ENCODE data around the gene TRH.
A peak's percentile ranks its signal among the peaks of the same experiment; 100 is the strongest.
"Not testable (repeated sequence)": the region's sequence is repeated elsewhere in the genome, so short reads cannot be mapped to it uniquely, and the experiment has no call there.

The TRH gene

GRCh38 chr3:129966876-129967275 is 7.6 kb upstream of the TRH start:
- DNase-seq = no peak

- no peak for DNase-seq
Measured at GRCh38 chr3:129967761-129968160, 6.8 kb upstream of the TRH start.

DNA sequence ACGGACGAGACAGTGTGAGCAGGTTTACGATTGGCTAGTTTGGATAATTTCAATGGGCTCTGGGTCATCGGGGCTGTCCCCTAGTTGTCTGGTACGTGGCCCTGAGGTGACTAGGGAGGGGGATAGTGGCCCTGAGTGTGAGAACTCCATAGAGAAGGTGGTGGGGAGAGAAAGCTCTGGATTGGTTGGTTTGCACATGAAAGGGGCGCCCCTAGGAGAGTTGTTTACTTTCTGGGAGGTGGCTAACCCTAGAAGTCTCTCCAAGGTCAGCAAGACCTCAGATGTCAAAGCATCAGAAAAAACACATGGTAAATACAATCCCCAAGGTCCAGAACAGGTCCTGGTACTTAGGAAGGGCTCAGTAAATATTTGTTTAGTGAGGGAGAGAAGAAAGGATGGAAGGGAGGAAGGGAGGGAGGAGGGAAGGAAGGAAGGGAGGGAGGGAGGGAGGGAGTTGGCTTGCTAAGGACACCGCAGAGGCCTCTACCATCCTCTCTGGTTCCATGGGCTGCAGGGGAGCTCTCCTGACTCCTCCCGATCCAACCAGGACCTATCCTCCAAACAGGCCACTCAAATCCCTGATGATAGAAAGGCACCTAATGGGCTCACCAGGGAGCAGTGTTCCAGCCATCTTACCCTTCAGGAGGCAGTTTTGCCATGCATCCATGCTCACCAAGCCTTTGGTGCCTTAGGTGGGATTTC is 3.0 kb upstream of the TRH start:
- no peak for DNase-seq

GRCh38 chr3:129972301-129972700 is 2.2 kb upstream of the TRH start:
- DNase-seq = no peak

DNA sequence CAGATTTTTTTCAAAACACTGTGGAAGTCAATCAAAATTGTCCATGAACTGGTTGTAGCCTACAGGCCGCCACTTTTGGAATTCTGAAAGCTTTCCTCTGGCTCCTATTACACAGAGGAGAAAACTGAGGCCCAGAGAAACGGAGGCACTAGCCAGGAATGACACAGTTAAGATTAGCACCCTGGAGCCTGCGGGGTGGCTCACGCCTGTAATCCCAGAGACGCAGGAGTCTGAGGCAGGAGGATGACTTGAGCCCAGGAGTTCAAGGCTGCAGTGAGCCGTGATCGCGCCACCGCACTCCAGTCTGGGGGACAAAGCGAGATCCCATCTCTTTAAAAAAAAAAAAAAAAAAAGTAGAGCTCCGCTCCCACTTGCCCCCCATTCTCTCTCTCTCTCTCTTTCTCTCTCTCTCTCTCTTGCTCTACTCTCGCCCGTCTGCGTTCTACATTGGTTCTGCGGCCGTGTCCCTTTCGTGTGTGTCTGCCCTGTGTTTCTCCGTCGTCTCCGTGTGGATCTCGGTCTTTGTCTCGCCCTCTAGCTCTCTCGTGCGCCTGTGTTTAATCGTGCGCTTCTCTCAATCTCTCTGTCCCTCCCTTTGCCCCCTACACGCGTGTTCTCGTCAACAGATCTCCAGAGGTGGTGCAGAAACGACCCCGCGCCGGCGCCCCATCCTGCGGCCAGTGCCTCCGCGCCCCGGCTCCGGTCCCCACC is 512 bp upstream of the TRH start:
- no peak for DNase-seq

GRCh38 chr3:129974833-129975704 is 549 bp downstream of the TRH start:
- DNase-seq = no peak

DNA sequence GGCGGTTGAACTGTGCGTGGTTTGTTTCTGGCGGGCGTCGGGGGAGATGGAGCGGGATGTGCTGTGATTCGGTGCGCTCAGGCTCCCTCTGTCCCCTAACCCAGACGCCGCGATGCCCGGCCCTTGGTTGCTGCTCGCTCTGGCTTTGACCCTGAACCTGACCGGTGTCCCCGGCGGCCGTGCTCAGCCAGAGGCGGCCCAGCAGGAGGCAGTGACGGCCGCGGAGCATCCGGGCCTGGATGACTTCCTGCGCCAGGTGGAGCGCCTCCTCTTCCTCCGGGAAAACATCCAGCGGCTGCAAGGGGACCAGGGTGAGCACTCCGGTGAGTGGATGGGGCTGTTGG is 1.2 kb downstream of the TRH start:
- no peak for DNase-seq

DNA sequence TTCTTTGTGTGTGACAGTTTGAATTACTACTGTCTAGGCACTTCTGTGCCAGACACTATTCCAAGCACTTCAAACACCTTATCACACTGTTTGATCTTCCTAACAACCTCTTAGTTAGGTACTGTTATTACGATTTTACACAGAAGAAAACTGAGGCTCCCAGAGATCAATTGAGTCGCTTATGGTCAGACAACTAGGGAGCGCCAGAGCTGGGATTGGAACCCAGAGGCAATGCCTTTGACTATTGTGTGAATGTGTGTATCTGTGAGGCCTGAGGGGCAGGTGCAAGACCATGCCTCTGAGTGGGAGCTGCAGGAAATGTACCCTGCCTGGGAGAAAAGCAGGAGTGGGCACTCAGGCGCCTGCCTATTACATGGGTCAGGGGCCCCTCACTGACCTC is 1.8 kb downstream of the TRH start:
- DNase-seq = no peak

DNA sequence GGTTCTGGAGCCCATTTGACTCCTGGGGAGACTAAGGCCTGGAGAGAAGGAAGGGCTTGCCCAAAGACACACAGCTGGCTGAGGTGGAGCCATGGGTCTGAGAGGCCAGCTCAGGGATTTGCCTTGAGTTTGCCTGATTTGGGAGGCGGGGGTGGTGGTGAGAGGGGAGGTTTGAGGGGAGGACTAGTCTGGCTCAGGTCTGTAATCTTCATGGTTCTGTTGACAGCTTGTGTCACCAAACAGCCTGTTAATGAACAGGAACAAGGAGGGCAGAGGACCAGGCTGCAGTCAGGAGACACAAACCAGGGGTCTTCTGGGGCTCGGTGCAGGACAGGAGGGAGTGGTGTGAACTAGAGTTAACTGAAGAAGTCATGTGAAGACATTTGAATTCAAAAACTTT is 3.6 kb downstream of the TRH start:
- no peak for DNase-seq

DNA sequence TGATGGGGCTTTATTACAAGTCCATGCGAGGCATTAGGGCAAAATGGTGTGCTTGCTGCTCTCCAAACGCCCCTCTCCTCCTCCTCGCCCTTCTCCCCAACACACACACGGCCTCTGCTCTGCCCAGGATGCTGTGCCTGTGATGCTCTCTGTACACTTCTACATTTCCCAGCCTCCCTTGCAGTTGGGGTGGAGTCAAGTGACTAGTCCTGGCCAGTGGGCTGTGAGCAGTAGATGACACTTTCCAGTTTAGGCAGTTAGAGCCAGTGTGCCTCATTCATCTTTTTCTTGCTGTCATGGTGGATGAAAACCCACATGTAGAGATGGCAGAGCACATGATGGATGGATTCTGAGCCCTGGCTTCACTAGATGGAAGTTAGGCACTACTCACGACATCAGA is 5.4 kb downstream of the TRH start:
- no peak for DNase-seq

GRCh38 chr3:129983561-129983960 is 9.0 kb downstream of the TRH start:
- DNase-seq = no peak

DNA sequence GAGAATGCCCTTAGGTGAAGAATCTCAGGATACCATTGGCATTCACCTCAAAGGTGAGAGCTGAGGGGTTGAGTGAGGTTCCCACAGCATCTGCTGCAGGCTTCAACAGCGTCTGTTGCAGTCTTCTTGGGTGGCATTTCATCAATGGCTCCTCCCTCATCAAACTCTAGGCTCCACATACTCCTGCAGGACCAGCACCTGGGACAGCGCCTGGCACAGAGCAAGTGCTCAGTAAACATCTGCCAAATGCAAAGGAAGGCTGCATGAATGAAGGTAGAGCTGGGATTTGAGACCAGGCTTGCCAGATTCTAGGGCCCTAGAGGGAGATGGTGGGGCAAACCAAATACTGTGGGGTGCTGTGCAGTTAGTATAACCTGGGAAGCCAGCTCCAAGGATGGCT is 9.6 kb downstream of the TRH start:
- DNase-seq = no peak

DNA sequence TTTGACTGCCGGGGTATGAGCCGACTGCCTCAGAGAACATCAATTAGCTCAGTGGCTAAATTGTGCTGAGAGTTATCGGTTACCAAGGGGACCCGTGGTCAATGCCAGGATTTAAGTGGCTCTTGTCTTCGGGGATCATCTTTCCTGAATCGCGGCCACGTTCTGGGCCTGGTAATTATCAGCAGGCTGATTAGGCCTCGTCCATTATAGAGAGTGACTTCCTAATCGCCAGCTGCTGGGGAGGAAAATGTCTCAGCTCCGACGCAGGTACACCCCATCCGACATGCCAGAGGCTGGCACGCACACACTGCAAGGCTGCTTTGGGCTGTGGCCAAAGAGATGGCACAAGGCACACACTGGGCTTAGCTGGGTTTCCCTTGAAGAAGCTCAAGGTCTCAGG is 10.6 kb downstream of the TRH start:
- DNase-seq = no peak

DNA sequence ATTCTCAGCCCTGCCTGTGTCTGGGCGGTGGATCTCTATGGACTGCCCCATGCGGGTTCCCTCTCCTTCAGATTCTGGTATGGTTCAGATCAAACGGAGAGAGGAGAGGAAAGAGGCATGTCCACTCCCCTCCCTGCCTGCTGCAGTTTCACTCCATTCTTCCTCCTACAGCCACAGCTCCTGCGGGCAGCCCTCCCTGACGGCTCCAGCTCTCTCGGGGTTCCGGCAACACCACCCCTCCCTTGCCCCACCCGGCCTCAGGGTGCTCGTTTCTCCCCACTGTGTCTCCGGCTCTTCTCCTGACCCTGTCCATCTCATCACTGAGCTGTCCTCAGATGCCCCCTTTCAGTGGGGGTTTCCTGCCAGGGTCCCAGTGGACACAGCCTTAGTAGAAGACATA is 13.9 kb downstream of the TRH start:
- no peak for DNase-seq

- DNase-seq = no peak
Measured at GRCh38 chr3:129989414-129989813, 14.9 kb downstream of the TRH start.

DNA sequence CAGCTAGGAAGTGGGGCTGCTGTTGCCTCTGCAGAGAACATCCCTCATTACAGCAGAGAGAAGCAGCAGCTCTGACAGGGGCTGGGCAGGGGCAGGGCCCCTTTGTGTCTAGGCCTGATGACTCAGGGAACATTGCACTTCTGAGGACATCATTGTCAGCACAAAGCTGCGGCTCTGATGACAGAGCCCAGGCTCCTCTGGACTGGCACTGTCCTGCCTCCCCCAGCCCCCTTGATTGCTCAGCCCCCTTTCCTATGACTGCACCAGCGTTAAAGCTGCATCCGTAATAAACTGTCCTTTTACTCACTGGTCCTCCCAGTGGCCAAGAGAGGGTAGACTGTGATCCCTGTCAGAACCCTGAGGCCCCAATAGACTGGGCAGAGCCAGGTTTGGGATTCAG is 18.3 kb downstream of the TRH start:
- DNase-seq = no peak

DNA sequence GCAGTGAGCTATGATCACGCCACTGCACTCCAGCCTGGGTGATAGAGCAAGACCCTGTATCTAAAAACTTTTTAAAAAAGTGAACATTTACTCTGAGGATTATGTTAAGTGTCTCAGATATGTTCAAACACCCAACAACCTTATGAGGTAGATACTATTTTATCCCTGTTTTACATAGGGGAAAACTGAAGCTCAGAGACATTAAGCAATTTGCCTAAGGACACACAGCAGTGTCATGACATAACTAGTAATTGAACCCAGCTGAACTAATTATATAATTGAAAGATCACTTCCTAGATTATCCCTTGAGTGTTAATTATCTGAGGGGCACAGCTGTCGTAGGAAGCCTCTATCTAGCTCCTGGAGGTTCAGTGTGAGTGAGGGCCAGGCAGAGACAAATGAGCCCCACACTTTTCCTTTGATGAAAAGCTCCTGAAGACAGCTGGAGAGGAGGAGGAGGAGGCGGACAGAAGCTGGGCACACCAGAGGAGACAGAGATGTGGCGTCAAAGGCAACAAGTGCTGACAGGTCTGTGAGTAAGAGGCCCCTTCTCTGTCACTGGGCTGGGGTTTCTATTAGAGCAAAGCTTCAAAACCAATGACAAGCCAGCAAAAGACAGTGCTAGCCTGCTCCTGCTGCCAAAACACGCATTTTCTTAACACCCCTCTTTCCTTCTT is 20.5 kb downstream of the TRH start:
- DNase-seq = no peak

DNA sequence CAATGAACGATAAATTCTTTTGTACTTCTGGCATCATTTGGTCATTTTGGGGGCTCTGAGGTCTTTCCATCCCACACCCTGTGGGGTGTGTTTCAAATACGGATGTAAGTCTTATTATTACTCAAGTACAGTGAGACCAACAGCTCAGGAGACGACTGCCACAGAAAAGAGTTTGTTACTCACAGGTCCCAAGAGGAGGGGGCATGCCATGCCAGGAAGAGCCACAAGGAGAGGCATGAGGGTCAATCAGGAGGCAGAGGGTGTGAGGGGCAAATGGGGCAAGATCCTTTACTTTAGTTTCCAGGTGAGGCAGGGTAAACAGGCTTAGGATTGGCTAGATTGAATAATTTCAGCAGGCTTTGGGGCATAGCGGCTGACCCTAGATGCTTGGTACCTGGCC is 21.6 kb downstream of the TRH start:
- no peak for DNase-seq

DNA sequence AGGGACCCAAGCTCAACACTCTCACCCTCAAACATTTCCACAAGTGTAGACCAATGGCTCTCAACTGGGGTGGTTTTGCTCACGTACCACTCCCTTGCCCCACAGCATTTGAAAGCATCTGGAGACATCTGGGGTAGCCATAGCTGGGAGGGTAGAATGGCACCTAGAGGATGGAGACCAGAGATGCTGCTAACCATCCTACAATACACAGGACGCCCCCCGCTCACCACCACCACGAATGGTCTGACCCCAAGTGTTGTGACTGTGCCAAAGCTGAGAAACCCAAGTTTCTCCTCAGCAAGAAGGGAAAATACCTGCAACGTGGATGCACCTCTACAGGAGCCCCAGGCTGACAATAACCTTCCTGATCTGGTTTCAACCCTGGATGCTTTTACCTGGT is 24.7 kb downstream of the TRH start:
- not testable (repeated sequence) for DNase-seq

DNA sequence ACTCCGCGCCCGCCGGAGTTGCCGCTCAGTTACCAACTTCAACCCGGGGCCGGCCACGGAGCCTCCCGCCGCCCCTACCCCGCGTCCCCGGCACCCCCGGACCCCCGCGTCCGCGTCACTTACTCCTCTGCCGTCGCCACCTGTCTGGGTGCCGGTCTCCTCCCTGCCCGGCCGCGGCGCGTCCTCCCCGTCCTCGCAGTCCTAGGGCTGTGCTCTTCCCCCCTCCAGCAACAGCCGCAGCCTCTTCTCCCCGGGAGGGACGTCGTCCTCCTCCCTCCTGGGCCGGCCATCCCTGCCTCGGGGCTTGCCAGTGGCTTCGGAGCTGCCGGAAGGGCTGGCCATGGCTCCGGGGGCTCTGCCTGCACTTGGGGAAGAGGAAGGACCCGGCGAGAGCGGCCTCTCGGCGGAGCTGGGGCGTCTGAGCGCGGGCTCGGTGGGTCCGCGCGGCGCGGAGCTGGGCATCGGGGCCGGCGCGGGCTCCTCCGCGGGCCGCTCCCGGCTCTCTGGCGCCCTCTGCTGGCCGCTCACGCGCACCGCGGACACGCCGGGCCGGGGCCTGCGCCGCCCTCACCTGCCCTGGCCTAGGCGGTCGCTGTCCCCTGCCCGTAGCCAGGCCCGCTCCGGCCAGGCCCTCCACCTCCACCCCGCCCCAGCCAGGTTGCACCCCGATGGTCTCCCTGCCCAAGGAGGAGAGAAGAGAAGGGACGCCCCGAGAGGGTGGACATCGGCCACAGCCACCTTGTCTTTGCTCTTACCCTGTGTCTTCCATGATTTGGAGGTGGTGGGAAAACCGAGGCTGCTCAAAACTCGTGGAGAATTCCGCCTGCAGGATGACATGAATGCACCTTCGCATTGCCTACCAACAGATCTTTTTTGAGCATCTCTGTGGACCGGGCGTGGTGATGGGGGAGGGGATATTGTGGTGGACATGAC is 28.4 kb downstream of the TRH start:
- DNase-seq = peak; percentile 49

GRCh38 chr3:130010556-130010955 is 36.0 kb downstream of the TRH start:
- DNase-seq = no peak

DNA sequence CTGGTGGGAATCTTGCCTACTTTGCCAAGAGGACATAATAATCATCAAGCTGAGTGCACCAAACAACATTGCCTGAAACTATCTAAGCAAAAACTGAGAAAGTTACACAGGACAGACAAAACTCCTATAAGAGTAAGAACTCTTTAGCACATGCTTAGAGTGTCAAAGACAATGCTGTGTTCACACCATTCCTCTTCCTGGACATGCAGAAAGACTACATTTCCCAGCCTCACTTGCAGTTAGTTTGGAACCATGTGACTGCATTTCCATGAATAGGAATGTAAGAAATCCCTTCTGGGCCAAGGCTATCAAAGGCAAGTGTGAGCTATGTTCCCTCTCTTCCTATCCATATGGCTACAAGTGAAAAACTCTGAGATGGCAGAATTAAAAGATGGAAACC is 37.6 kb downstream of the TRH start:
- not testable (repeated sequence) for DNase-seq

All from stimulated activated CD4-positive, alpha-beta T cell treated with anti-CD3 and anti-CD28 coated beads, Interleukin-1b, Interleukin-23, amount 100 ng/mL, for 48 hours (primary cell).